Frontal cortex (tissue), 4 donors: ENCODE data around the gene DNMBP. TPM values are rescaled to one million over a fixed set of nuclear protein-coding genes. Genes with fewer than 3 reads are reported as not detected.
"Not testable (repeated sequence)": the region's sequence is repeated elsewhere in the genome, so short reads cannot be mapped to it uniquely, and the experiment has no call there.

Experiments used
- DNase-seq, 2 donors: peaks; one replicate each; pipeline ENCODE4 v3.0.0; 2012; ENCODE audit warnings: low spot score in 2 of 2
- FAIRE-seq: peaks from 2 replicates; lab custom pipeline; 2012; peaks lifted over from hg19 to GRCh38; lab: Jason Lieb, UNC
- total RNA-seq: library from RNA; depleted of rRNA; stranded (reverse); fragments of >200 nt; gene quantifications from one replicate; pipeline ENCODE4 v1.2.3, GENCODE V29; 2014
- donor health status: control.
- donor health status: control.
- donor health status: control.

DNMBP gene
- total RNA-seq, 1 donor from 2014 or later: 2.9 TPM

DNA sequence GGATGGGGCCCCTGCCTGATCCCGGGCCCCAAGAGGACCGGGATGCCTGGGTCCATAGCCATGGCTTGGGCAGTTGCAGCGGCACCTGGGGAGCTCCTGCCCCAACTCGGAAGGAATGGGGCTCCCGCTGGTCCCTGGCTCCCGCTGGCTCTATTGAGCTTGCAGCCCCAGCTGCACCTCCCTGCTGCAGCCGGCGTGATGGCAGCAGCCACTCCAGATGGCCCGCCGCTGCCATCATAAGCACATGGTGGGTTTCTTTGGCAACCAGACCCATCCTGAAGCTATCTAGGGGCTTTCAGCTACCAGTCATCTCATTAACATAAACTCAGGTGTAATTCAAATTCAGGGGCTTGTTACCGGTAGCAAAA lies 11.1 kb upstream of the DNMBP start:
- no peak for FAIRE-seq
- no peak for DNase-seq

DNA sequence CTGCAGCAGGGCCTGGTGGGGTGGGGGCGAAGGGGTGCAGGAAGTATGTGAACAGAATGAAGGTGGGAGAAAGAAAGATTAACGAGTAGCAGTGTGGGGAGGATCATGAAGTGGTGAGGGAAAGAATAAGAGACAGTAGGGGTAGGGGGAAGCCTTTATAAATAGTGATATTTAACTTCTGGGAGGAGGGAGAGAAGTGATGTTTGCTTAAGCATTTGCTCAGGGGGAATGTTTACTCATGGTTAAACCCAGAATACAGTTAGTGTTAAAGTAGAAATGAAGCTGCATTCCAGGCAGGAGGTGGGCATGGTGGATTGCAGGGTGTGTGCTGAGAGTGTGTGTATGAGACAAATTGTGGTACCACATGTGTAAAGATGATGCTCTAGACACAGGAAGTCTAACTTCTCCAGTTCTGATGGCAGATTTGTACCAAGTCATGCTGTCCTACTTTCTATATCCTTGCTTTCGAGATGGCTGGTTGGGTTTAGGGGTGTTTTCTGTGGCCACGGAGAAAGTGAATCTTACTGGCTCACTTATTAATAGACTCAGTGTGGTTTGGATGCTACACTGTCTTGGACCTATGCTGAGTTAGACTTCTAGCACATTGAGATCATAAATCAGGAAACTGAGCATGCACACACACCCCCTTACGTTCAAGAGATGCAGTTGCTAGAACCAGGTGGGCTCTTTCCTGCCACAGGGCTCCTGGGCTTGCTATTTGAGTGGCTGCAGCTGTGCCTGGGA lies 10.6 kb upstream of the DNMBP start:
- FAIRE-seq (no peak), DNase-seq (no peak)

DNA sequence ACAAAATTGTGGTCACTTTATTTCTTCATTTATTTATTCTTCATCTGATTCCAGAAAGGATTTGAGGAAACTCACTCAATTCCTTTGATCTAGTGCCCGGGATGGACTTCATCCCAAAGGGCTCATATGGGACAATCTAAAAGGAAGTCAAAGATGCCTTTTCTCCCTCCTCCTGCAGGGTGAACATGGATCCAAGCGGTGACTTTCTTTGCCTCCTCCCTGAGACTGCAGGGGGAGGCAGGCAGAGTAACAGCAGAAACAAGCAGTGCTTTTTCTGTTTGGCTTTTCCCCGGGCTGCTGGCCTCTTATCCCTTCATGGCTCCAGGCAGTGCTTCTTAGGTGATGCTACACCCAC lies 10.0 kb upstream of the DNMBP start:
- FAIRE-seq: no peak

DNA sequence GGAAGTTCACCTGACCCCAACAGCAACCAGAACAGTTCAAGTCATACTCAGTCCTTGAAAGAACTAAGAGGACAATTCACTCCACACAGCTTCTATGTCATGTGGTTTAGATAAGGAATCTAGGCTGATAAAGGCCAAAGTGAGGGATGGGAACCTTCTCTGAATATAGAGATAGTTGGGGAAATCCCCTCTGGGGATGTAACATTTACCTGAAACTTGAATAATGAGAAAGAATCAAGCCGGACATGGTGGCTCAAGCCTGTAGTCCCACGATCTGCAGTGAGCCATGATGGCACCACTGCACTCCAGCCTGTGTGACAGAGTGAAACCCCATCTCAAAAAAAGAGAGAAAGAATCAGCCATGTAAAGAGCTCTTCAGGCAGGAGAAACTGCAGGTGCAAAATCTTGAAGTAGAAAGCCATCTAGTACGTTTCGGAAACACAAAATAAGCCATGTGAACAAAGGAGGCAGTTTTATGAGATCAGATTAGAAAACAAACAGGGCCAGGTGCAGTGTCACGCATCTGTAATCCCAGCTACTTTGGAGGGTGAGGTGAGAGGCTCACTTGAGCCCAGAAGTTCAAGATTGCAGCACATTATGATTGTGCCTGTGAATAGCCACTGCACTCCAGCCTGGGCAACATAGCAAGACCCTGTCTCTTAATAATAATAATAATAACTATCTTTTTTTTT lies 4.5 kb upstream of the DNMBP start:
- FAIRE-seq: no peak
- no peak for DNase-seq

More for the DNA sequence above, 10.0 kb upstream of the DNMBP start:
- no peak for DNase-seq

DNA sequence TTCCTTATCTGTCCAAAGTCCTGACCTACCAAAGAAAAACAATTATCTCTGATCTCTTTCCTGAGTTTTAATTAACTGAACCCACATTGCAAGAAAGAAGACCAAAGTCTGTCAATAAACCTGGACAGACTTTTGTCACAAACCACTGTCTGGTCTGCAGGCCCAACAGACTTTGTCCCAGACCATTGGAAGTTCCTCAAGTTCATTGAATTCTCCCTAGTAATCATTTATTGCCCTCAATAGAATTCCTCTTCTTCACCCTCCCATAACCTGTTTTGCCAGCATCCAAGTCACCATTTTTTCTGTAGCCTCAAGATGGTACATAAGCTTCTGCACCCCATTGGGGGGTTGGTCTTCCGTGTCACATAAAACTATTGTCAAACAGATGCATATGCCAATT lies 3.9 kb upstream of the DNMBP start:
- FAIRE-seq: no peak

DNA sequence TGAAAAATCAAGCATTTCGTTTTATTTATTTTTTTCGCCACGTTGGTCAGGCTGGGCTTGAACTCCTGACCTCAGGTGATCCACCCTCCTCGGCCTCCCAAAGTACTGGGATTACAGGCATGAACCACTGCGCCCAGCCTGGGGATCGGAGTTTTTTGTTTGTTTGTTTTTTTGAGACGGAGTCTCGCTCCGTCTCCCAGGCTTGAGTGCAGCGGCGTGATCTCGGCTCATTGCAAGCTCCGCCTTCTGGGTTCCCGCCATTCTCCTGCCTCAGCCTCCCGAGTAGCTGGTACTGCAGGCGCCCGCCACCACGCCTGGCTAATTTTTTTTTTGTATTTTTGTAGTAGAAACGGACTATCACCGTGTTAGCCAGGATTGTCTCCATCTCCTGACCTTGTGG lies 2.2 kb upstream of the DNMBP start:
- FAIRE-seq, DNase-seq: not testable (repeated sequence)

More for the DNA sequence above, 3.9 kb upstream of the DNMBP start:
- no peak for DNase-seq

DNA sequence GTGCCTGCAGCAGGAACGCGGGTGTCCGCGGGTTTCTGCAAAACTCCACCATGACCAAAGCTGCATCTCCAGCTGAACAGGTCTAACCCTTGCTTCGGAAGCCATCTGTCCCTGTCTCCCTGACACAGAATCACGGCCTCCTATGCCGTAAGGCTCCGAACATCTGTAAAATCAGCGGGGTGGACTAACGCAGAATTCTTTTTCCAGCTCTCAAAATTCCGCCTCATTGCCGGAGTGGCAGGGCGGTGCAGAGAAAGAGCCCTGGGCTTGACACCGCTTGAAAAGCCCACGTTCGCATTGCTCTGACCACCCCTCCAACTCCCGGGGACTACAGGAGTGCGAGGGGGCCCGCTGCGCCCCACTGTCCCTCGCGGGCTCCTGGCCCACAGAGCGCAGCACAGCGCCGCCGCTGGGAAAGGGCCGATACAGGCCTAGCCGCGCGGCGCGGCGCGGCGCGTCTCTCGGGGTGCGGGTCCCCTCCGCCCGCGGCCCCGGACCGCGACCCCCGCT lies 409 bp downstream of the DNMBP start:
- FAIRE-seq: no peak
- DNase-seq: peak in 1 of 2 donors; percentile 38

DNA sequence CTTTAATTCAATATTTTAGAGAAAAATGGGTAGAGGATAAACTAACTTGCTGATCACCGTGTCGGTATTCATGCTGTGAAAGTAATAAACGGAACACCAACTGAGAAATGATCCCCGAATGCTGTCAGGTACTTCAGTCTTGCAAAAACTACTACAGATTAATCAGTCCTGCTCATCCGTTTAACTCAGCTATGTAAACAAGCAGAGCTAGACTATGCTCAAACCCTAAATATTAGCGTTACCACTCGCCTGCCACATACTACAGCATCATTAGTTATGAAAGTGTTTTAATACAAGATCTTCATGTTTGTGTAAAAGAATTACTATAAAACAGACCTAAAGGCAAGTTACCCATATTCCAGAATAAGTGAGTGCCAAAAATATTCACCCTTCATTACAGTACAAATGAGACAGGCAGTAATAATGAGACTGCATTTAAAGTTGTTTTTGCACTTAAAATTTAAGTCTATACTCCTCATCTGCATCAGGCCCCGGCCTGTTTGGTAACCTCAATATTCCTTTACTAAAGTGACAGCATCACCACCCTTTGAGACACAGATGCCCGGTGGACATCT lies 952 bp downstream of the DNMBP start:
- FAIRE-seq: no peak
- DNase-seq: no peak

DNA sequence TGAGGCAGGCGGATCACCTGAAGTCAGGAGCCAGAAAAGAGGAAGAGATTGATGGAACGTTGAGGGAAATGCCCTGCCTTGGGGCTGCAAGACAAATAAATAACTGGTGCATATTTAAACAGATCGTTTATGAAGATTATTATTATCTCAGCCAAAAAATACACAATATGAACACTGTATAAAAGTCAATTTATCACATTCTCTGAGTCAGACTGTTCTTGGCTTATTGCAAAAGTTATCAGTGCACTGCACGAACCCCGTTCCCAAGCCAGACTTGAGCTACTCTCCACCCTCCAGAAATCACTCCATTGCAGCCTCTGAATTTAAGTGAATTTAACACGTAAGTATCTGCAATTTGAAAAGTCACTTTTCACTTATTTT lies 1.6 kb downstream of the DNMBP start:
- no peak for DNase-seq
- no peak for FAIRE-seq

DNA sequence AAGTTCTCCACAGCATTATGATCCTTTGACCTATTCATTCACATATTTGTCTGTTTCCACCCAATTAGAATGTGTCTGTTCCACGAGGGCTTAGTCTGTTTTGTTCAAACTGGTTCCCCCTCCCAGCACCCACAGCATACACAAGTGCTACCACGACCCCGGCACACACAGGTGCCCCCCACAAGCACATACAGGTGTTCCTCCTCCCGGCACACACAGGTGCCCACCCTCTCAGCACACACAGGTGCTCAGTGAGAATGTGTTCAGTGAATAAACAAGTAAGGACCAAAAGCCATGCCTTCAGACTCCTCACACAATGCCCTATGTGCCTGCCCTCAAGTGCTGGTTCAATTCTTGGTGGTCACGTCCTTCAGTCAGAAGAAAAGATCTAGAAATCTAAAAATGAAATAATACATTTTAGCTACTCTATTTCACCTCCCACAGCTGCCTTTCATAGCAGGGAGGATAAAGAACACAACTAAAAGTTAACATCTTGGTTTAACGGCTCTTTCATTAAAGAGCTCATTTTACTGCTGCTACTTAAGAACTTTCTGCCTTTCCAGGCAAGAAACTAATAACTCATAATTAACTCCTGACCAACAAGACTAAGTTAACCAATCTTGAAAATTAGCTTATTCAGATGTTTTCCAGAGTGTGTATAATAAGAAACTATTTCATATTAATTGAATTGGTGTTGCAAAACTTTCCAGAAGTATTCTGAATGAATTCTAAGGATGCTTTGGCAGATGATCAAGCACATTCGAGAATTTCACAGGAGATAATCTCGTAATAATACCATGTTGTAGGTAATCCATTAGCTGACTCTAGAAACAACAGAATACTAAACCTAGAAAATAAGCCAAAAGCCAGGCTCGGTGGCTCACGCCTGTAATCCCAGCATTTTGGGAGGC lies 2.3 kb downstream of the DNMBP start:
- no peak for FAIRE-seq

DNA sequence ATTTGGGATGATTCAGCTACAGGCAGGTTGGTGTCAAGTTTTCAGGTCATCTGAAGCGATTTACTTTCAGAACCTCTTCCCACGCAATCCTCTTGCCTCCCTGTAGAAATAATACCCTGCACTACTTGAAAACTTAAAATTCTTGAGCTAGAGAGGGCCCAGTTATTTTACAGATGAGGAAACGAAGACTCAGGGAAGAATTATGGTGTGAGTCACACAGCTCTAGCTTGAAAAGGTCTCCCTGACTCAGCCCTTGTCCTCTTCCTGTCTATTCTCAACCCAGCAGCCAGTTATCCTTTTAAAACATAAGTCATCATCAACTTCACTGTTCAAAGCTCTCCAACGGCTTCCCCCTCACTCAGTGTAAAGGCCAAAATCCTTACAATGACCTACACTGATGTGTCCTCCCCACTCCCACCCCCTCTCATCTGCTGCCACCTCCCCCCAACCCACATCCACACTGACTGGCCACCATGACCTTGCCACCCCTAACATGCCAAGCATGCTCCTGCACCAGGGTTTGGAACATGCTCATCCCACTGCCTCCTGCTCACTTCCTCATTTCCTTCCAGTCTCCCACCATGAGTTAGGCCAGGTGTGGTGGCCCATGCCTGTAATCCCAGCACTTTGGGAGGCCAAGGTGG lies 3.4 kb downstream of the DNMBP start:
- FAIRE-seq (no peak), DNase-seq (no peak)

More for the DNA sequence above, 2.3 kb downstream of the DNMBP start:
- no peak for DNase-seq

DNA sequence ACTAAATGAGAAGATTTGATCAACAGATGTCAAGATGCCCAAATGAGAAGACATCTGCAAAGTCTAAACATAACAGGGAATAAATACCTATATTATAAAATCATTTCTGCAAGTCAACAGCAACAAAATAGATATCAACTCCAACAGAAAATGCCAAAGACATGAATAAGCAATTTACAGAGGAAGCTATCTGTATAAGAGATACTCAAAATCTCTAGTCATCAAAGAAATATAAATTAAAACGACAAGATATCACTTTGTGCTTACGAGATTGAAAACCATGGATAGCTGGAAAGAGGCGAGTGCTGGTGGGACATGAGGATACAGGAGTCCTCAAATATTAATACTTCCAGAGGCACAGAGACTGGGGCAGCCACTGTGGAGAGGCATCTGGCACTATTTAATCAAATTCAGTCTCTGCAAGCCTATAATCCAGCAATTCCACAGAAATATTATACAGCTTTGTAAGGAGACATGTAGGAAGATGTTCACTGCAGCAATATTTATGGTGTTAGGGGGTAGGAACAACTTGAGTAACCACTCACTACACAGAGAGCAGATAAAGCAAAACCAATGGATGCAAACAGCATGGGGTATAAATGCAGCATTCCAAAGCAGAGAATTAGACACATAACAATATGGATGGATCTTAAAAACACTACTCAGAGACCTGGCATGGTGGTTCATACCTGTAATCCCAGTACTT lies 4.8 kb downstream of the DNMBP start:
- FAIRE-seq: no peak
- no peak for DNase-seq

DNA sequence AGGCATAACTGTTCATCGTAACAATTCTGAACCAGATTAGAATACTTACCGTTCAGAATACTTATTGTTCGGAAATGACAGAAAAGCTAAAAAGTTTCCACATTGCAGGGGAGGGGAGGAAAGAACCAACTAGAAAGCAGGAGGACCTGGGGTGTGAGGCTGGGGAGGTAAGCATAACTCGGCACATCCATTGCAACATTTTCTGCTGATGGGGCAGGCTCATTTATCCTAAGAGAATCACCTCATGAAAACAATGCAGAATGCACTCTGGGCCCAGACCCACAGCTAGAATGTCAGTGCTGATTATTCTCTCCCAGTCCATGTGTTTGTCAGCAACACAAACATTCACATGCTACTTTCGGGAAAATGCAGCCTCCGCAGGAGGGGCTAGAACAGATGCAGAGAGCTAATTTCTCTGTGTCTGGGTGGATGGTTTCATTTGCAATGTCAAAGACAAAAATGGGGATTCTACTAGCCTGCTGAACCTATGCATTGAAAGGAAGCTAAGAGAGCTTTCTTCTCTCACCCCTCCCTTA lies 9.6 kb downstream of the DNMBP start:
- no peak for FAIRE-seq
- DNase-seq: no peak

DNA sequence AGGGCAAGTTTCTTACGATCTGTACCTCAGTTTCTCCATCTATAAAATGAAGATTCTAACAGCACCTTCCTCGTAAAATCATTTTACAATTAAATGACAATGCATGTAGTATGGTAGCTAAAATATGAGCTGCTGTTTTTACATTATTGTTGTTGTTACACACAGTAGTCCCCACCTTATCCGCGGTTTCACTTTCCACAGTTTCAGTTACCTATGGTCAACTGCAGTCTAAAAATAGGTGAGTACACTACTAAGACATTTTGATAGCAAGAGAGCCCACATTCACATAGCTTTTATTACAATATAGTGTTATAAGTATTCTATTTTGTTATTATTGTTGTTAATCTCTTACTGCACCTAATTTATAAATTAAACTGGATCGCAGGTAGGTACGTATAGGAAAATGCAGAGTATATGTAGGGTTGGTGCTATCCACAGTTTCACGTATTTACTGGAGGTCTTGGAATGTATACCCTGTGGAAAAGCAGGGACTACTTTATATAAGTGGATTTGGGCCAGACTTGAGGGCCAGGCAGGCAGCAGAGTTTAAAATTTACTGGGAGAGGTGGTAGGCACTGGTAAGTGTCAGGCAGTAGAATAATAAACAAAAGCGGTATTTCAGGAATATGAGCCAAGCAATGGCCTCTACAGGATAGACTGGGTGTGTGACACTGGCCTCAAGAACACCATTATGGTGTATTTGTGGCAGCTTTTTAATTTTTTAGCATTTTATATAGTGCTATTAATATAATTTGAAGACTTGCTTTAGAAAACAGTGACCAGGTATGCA lies 10.2 kb downstream of the DNMBP start:
- DNase-seq (no peak), FAIRE-seq (no peak)

DNA sequence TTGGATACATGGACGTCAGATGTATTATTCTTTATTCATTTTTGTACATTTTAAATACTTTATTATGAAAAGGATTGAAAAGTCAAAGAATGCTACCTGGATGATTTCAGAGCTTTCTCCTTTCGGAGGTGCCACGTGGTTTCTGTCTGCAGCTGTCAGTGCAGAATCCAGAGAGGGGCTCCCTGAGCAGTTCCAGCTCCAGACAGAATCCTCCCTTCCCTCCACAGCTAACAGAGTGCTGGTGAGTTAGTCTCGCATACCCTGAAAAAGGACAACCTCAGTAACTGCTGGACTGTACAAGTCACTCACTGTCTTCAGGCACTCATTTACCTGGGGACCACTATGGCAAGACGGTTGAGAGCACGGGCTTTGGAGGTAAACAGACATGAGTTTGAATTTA lies 10.9 kb downstream of the DNMBP start:
- FAIRE-seq: no peak
- no peak for DNase-seq

DNA sequence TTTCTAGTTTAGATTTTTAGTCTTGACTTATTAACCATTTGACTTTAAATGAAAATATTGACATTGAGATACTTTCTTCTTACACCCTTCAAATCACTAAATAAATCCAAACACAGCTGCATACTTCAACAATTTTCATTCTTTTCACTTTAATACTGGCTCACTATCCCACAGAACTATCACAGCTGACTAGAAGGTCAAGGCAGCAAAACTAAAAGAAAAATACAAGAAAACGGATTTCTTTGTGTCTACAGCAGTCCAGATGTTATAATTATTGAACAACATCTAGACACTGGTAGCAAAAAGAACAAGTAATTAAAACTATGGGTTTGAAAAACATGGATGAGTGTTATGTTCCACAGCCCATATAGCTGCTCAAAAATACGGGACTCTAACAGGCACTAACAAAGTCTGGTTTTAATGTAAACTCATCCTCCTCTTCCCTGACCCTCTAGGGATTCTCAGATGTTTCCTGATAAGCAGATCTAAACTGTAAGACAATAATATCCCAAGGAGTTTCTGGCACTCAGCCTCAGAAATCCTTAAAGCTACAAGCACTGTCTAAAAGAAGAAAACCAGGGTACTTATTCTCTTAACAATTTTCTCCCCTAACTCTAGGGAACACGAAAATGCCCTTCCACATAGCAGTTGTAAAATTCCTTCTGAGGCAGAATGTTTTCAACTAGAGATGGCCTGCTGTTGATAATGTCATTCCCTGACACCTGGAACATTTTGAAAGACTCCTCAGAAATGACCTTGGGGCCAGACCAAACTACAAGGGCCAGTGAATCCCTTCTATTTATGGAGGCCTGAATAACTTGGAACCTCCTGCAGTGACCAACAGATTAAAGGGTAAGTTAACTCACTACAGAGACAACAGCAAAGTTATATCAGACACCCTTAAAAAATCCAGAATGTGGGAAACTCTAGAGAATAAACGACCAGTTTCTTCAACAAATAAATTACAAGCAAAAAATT lies 12.8 kb downstream of the DNMBP start:
- FAIRE-seq (no peak), DNase-seq (no peak)

DNA sequence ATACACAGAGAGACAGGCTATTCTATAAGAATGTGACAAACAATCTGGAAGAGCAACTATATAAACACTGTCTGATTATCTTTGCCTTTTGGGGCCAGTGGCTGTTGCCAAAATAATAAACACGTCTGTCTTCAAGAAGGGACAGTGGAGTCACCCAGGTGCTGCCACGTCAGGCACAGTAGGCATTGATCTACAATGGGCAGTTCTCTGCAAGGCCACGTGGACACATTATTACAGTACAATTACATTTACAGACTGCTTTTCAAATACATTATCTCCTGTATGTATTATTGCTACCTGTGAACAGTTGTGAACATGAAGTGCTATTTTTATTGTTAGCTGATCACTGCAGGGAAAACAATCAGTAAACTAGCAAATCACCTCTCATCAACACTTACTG lies 14.0 kb downstream of the DNMBP start:
- FAIRE-seq: no peak
- DNase-seq: no peak
